Lower lobe of right lung (tissue), 2 donors: ENCODE data around the gene RBPMS2. TPM values are rescaled to one million over a fixed set of nuclear protein-coding genes. Genes with fewer than 3 reads are reported as not detected.

Experiments used
- ATAC-seq, 2 donors: fragments of 200-7000 bp; cut with Tn5 transposase; one replicate each; pipeline ENCODE4 v1.9.1; 2020 to 2022; ENCODE audit warnings: mild to moderate bottlenecking in 2 of 2, moderate library complexity in 2 of 2
- DNase-seq: peaks from one replicate; pipeline ENCODE4 v3.0.0-alpha.2; 2020
- H3K27ac ChIP-seq: fragments of 200-600 bp; one replicate; pipeline ENCODE4 v1.8.0; 2022
- H3K27me3 ChIP-seq: fragments of 200-600 bp; one replicate; pipeline ENCODE4 v1.8.0; 2022; ENCODE audit warnings: low read depth
- H3K36me3 ChIP-seq: fragments of 200-600 bp; one replicate; pipeline ENCODE4 v1.8.0; 2022; ENCODE audit warnings: mild to moderate bottlenecking
- H3K4me1 ChIP-seq: fragments of 200-600 bp; one replicate; pipeline ENCODE4 v1.8.0; 2022
- H3K4me3 ChIP-seq: fragments of 200-600 bp; one replicate; pipeline ENCODE4 v1.8.0; 2022; ENCODE audit warnings: mild to moderate bottlenecking
- H3K9me3 ChIP-seq: fragments of 200-600 bp; one replicate; pipeline ENCODE4 v1.8.0; 2022
- intact Hi-C: fragments of 100-400 bp; cut with DNase I; formaldehyde crosslinking; loops from one replicate; pipeline ENCODE4 v1.11.0; 2022
- total RNA-seq: library from RNA; stranded (reverse); fragmentation: NEBNext Ultra II Directional; extraction: Animal tissue kit (Norgen Biotek cat#: 25700); gene quantifications from one replicate; pipeline ENCODE4 v1.2.1, GENCODE V29; 2021
- TF ChIP-seq, protein P1 (sequence below): fragments of 200-600 bp; IDR thresholded peaks from one replicate; pipeline ENCODE4 v1.8.0; 2022; ENCODE audit warnings: antibody characterized with exemption, mild to moderate bottlenecking
- donor health status: DM: no; HTN: yes; CAD: no; lungs with severe emphysema.

The RBPMS2 gene
- total RNA-seq, 1 donor from 2014 or later, result 4.0 TPM

DNA sequence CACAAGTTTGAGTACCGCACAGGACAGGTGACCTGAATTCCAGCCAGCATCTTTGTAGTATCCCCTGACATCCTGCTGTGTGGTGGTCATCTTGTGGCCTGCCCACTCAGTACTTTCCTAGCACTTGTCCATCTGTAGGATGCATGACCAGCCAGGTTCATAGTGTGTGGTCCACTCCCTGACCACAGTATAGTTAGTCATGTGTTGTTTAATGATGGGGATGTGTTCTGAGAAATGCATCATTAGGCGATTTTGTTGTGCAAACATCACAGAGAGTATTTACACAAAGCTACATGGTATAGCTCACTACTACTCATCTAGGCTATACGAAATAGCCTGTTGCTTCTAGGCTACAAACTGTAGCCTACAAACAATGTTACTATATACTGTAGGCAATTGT lies 16.9 kb upstream of the RBPMS2 start:
- no peak overlapping the region for H3K4me3 ChIP-seq
- no peaks in the 10 kb centered on the region for H3K9me3 ChIP-seq
- DNase-seq (no peak), ATAC-seq (no peak)
- no peak overlapping the region for H3K27ac ChIP-seq
- intact Hi-C loops, result no loop called here
- no peaks in the 10 kb centered on the region for H3K36me3 ChIP-seq
- no peaks in the 10 kb centered on the region for H3K4me1 ChIP-seq
- TF ChIP-seq, protein P1, sequence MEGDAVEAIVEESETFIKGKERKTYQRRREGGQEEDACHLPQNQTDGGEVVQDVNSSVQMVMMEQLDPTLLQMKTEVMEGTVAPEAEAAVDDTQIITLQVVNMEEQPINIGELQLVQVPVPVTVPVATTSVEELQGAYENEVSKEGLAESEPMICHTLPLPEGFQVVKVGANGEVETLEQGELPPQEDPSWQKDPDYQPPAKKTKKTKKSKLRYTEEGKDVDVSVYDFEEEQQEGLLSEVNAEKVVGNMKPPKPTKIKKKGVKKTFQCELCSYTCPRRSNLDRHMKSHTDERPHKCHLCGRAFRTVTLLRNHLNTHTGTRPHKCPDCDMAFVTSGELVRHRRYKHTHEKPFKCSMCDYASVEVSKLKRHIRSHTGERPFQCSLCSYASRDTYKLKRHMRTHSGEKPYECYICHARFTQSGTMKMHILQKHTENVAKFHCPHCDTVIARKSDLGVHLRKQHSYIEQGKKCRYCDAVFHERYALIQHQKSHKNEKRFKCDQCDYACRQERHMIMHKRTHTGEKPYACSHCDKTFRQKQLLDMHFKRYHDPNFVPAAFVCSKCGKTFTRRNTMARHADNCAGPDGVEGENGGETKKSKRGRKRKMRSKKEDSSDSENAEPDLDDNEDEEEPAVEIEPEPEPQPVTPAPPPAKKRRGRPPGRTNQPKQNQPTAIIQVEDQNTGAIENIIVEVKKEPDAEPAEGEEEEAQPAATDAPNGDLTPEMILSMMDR, result no peak
- H3K27me3 ChIP-seq, result no peaks in the 10 kb centered on the region

DNA sequence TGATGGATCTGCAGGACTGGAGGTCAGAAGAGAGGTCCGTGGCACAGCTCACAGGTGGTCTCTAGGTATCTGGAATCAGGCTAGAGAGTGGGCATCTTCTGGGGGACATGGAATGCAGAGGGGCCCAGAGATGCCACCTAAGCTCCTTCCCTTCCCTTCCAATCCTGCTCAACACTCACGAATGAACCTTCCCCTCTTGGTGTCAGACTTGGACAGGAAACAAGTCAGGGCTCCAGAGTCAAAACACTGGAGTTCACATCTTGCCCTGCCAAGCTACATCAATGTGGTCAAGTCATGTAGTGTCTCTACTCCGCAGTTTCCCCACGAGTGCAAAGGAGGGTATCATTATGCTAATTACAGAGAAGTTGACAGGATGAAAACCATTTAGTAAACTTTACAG lies 16.0 kb upstream of the RBPMS2 start:
- intact Hi-C loops, result no loop called here
- no peaks in the 10 kb centered on the region for H3K9me3 ChIP-seq

DNA sequence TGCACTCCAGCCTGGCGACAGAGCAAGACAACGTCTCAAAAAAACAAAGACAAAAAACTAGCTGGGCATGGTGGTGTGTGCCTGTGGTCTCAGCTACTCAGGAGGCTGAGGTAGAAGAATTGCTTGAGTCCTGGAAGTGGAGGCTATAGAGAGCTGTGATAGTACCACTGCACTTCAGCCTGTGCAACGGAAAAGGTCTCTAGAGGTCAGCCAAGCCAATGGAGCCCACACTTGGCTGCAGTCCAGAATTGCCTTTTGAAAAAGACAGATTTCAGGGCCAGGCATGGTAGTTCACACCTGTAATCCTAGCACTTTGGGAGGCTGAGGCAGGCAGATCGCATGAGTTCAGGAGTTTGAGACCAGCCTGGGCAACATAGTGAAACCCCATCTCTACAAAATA lies 8.4 kb upstream of the RBPMS2 start:
- intact Hi-C loops, result no loop called here
- no peaks in the 10 kb centered on the region for H3K9me3 ChIP-seq
- ATAC-seq, result no peak
- DNase-seq, result no peak
- no peaks in the 10 kb centered on the region for H3K4me1 ChIP-seq
- H3K27ac ChIP-seq, result no peak overlapping the region
- H3K27me3 ChIP-seq, result no peaks in the 10 kb centered on the region
- TF ChIP-seq, protein P1, result no peak
- H3K36me3 ChIP-seq, result no peaks in the 10 kb centered on the region
- no peak overlapping the region for H3K4me3 ChIP-seq

More for the DNA sequence above, 16.0 kb upstream of the RBPMS2 start:
- no peaks in the 10 kb centered on the region for H3K27me3 ChIP-seq
- H3K4me1 ChIP-seq, result no peaks in the 10 kb centered on the region
- DNase-seq, result no peak
- ATAC-seq, result no peak
- H3K36me3 ChIP-seq, result no peaks in the 10 kb centered on the region
- TF ChIP-seq, protein P1, result no peak
- no peak overlapping the region for H3K4me3 ChIP-seq
- H3K27ac ChIP-seq, result no peak overlapping the region

DNA sequence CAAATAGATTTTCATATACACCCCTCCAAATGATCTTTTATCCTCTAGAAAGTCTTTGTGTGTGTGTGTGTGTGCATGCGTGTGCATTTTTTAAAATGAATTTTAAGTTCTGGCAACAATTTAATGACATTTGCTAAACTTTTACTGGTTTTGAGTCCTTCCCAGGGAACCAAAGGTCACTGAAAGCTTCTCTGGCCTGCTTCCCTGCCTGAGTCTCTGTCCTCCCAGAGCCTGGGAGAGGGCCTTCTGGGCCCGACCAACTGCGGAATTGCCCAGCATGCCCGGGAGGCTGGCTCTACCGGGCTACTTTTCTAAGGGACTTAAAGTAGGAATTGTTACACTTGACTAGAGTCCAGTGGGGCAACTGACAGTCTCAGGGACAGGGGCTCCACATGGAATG lies 7.4 kb upstream of the RBPMS2 start:
- intact Hi-C loops, result no loop called here
- Histone ChIP-seq H3K36me3 (no peaks in the 10 kb centered on the region), H3K9me3 (no peaks in the 10 kb centered on the region), H3K4me1 (no peaks in the 10 kb centered on the region), H3K27ac (no peak overlapping the region), H3K27me3 (no peaks in the 10 kb centered on the region), H3K4me3 (no peak overlapping the region)
- TF ChIP-seq, protein P1, result no peak
- DNase-seq, result no peak
- no peak for ATAC-seq

DNA sequence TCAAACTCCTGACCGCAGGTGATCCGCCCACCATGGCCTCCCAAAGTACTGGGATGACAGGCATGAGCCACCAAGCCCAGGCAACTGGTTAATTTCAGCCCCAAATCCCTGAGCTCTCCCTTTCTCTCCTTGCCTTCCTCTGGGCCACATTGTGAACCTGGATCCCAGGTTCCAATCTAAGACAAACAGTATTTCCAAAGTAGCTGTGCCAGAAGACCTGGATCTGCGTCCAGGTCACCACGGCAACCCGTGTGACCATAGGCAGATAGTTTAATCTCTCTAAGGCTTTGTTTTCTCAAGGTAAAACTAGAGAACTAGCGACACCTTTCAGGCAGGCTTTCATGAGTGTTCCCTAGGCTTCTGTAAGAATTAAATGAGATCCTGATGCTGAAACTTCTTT lies 5.9 kb upstream of the RBPMS2 start:
- no peak for DNase-seq
- intact Hi-C loops, result no loop called here
- H3K4me1 ChIP-seq, result no peaks in the 10 kb centered on the region
- H3K4me3 ChIP-seq, result no peak overlapping the region
- H3K9me3 ChIP-seq, result no peaks in the 10 kb centered on the region
- no peak for ATAC-seq
- peaks cover 3% of the 10 kb centered on the region for H3K27me3 ChIP-seq
- no peak overlapping the region for H3K27ac ChIP-seq
- TF ChIP-seq, protein P1, result no peak
- no peaks in the 10 kb centered on the region for H3K36me3 ChIP-seq
